ENCODE measurements around the gene SYNM. TPM values are rescaled to one million over a fixed set of nuclear protein-coding genes. Genes with fewer than 3 reads are reported as not detected.

Gene SYNM
- total and polyA plus RNA-seq, 2 experiments from 2014 or later: 0.74 to 3.5 TPM

GRCh38 chr15:99129644-99130043 is 24.8 kb downstream of the SYNM start:
- Mint-ChIP-seq H3K4me3 (no peak overlapping the region; the same call in 2 of the 3 replicates), H3K27me3 (ENCODE audit: insufficient read depth, low read depth, poor library complexity) (no peaks in the 10 kb centered on the region), H3K36me3 (ENCODE audit: low read depth) (peaks cover 9% of the 10 kb centered on the region), H3K27ac (no peak overlapping the region), H3K4me1 (peaks cover 2% of the 10 kb centered on the region; the same call in 1 of the 3 replicates), H3K9me3 (no peaks in the 10 kb centered on the region; the same call in 2 of the 3 replicates)
- DNase-seq (ENCODE audit: low spot score) (no peak), ATAC-seq (no peak)
- TF ChIP-seq NANOG (IDR thresholded peaks at IDR 0.05; ENCODE audit: borderline replicate concordance): no peak
- TF ChIP-seq STAT1 (IDR thresholded peaks at IDR 0.05; ENCODE audit: unreplicated experiment): no peak
- H3K36me3 ChIP-seq (ENCODE audit: insufficient read depth): no peaks in the 10 kb centered on the region
- H3K79me2 ChIP-seq (replicated peaks; ENCODE audit: insufficient read depth): no peaks in the 10 kb centered on the region; the same call in 1 of the 2 replicates
- no peaks in the 10 kb centered on the region for H3K4me1 ChIP-seq (ENCODE audit: insufficient read depth)
- H3K4me2 ChIP-seq: no peak overlapping the region
- no peak overlapping the region for H3K4me3 ChIP-seq
- H3K9me2 ChIP-seq (ENCODE audit: insufficient read depth): no peaks in the 10 kb centered on the region
- H4K20me1 ChIP-seq (replicated peaks; ENCODE audit: insufficient read depth): no peaks in the 10 kb centered on the region
- no peaks in the 10 kb centered on the region for H3K27me3 ChIP-seq (ENCODE audit: insufficient read depth)
- no peak overlapping the region for H2AFZ ChIP-seq
- H3K27ac ChIP-seq (ENCODE audit: low read depth): no peak overlapping the region
- H3F3A ChIP-seq (replicated peaks; ENCODE audit: low read depth): no peaks in the 10 kb centered on the region

- Histone ChIP-seq H3K36me3 (ENCODE audit: insufficient read depth) (no peaks in the 10 kb centered on the region), H2AFZ (no peak overlapping the region), H3K27ac (ENCODE audit: low read depth) (no peak overlapping the region), H3K4me1 (ENCODE audit: insufficient read depth) (no peaks in the 10 kb centered on the region), H3K79me2 (replicated peaks; ENCODE audit: insufficient read depth) (no peaks in the 10 kb centered on the region; the same call in 1 of the 2 replicates), H3K4me3 (no peak overlapping the region), H3F3A (replicated peaks; ENCODE audit: low read depth) (no peaks in the 10 kb centered on the region), H3K4me2 (no peak overlapping the region), H3K27me3 (ENCODE audit: insufficient read depth) (no peaks in the 10 kb centered on the region), H3K9me2 (ENCODE audit: insufficient read depth) (no peaks in the 10 kb centered on the region), H4K20me1 (replicated peaks; ENCODE audit: insufficient read depth) (no peaks in the 10 kb centered on the region)
- Mint-ChIP-seq H3K27ac (no peak overlapping the region), H3K36me3 (ENCODE audit: low read depth) (peaks cover 9% of the 10 kb centered on the region), H3K4me3 (no peak overlapping the region), H3K27me3 (ENCODE audit: insufficient read depth, low read depth, poor library complexity) (no peaks in the 10 kb centered on the region), H3K4me1 (no peaks in the 10 kb centered on the region), H3K9me3 (no peaks in the 10 kb centered on the region)
- DNase-seq (ENCODE audit: low spot score) (no peak), ATAC-seq (no peak)
- TF ChIP-seq, protein P1, sequence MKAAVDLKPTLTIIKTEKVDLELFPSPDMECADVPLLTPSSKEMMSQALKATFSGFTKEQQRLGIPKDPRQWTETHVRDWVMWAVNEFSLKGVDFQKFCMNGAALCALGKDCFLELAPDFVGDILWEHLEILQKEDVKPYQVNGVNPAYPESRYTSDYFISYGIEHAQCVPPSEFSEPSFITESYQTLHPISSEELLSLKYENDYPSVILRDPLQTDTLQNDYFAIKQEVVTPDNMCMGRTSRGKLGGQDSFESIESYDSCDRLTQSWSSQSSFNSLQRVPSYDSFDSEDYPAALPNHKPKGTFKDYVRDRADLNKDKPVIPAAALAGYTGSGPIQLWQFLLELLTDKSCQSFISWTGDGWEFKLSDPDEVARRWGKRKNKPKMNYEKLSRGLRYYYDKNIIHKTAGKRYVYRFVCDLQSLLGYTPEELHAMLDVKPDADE (IDR thresholded peaks at IDR 0.05): no peak
- TF ChIP-seq CTCF (conservative IDR thresholded peaks at IDR 0.05; ENCODE audit: low read depth in 2 of 2) (no peak), POLR2AphosphoS5 (IDR thresholded peaks at IDR 0.05; ENCODE audit: low read depth) (no peak)
Measured at GRCh38 chr15:99130314-99130713, 25.4 kb downstream of the SYNM start.

DNA sequence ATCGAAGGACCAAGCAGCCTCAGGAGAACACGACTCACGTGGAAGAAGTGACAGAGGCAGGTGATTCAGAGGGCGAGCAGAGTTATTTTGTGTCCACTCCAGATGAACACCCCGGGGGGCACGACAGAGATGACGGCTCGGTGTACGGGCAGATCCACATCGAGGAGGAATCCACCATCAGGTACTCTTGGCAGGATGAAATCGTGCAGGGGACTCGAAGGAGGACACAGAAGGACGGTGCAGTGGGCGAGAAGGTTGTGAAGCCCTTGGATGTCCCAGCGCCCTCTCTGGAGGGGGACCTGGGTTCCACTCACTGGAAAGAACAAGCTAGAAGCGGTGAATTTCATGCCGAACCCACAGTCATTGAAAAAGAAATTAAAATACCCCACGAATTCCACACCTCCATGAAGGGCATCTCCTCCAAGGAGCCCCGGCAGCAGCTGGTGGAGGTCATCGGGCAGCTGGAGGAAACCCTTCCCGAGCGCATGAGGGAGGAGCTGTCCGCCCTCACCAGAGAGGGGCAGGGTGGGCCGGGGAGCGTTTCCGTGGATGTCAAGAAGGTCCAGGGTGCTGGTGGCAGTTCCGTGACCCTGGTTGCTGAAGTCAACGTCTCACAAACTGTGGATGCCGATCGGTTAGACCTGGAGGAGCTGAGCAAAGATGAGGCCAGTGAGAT is 26.0 kb downstream of the SYNM start:
- peaks cover 9% of the 10 kb centered on the region for H3K36me3 Mint-ChIP-seq (ENCODE audit: low read depth)
- no peak overlapping the region for H3K27ac ChIP-seq (ENCODE audit: low read depth)
- TF ChIP-seq EZH2phosphoT487 (IDR thresholded peaks at IDR 0.05; ENCODE audit: unreplicated experiment): no peak
- TF ChIP-seq, protein P2, sequence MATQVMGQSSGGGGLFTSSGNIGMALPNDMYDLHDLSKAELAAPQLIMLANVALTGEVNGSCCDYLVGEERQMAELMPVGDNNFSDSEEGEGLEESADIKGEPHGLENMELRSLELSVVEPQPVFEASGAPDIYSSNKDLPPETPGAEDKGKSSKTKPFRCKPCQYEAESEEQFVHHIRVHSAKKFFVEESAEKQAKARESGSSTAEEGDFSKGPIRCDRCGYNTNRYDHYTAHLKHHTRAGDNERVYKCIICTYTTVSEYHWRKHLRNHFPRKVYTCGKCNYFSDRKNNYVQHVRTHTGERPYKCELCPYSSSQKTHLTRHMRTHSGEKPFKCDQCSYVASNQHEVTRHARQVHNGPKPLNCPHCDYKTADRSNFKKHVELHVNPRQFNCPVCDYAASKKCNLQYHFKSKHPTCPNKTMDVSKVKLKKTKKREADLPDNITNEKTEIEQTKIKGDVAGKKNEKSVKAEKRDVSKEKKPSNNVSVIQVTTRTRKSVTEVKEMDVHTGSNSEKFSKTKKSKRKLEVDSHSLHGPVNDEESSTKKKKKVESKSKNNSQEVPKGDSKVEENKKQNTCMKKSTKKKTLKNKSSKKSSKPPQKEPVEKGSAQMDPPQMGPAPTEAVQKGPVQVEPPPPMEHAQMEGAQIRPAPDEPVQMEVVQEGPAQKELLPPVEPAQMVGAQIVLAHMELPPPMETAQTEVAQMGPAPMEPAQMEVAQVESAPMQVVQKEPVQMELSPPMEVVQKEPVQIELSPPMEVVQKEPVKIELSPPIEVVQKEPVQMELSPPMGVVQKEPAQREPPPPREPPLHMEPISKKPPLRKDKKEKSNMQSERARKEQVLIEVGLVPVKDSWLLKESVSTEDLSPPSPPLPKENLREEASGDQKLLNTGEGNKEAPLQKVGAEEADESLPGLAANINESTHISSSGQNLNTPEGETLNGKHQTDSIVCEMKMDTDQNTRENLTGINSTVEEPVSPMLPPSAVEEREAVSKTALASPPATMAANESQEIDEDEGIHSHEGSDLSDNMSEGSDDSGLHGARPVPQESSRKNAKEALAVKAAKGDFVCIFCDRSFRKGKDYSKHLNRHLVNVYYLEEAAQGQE (IDR thresholded peaks at IDR 0.05; ENCODE audit: unreplicated experiment): no peak

More for the DNA sequence above, 26.0 kb downstream of the SYNM start:
- H2AFZ ChIP-seq: no peak overlapping the region
- ATAC-seq (no peak), DNase-seq (ENCODE audit: low spot score) (no peak)
- H3F3A ChIP-seq (replicated peaks; ENCODE audit: low read depth): no peaks in the 10 kb centered on the region
- H4K20me1 ChIP-seq (replicated peaks; ENCODE audit: insufficient read depth): no peaks in the 10 kb centered on the region
- no peak overlapping the region for H3K27ac Mint-ChIP-seq
- H3K4me1 Mint-ChIP-seq: no peaks in the 10 kb centered on the region
- H3K27me3 Mint-ChIP-seq (ENCODE audit: insufficient read depth, low read depth, poor library complexity): no peaks in the 10 kb centered on the region
- no peaks in the 10 kb centered on the region for H3K36me3 ChIP-seq (ENCODE audit: insufficient read depth)
- no peaks in the 10 kb centered on the region for H3K9me2 ChIP-seq (ENCODE audit: insufficient read depth)
- H3K79me2 ChIP-seq (replicated peaks; ENCODE audit: insufficient read depth): no peaks in the 10 kb centered on the region; the same call in 1 of the 2 replicates
- H3K4me1 ChIP-seq (ENCODE audit: insufficient read depth): no peaks in the 10 kb centered on the region
- H3K9me3 Mint-ChIP-seq: no peaks in the 10 kb centered on the region
- H3K27me3 ChIP-seq (ENCODE audit: insufficient read depth): no peaks in the 10 kb centered on the region
- H3K4me3 ChIP-seq: no peak overlapping the region
- no peak overlapping the region for H3K4me2 ChIP-seq
- no peak overlapping the region for H3K4me3 Mint-ChIP-seq
